SW480 (cell line): ENCODE results near the gene SEMA3A.
"Not testable (repeated sequence)": the region's sequence is repeated elsewhere in the genome, so short reads cannot be mapped to it uniquely, and the experiment has no call there.

Source experiments
- DNase-seq: peaks from one replicate; pipeline ENCODE4 v3.0.0-alpha.2; 2016; ENCODE audit warnings: low spot score

SEMA3A gene

GRCh38 chr7:84154991-84155781 is 39.4 kb downstream of the SEMA3A start:
- no peak for DNase-seq

GRCh38 chr7:84152995-84153394 is 41.6 kb downstream of the SEMA3A start:
- no peak for DNase-seq

DNA sequence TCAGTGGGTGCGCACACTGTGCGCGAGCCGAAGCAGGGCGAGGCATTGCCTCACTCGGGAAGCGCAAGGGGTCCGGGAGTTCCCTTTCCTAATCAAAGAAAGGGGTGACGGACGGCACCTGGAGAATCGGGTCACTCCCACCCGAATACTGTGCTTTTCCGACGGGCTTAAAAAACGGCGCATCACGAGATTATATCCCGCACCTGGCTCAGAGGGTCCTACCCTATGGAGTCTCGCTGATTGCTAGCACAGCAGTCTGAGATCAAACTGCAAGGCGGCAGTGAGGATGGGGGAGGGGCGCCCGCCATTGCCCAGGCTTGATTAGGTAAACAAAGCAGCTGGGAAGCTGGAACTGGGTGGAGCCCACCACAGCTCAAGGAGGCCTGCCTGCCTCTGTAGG is 44.2 kb downstream of the SEMA3A start:
- not testable (repeated sequence) for DNase-seq

DNA sequence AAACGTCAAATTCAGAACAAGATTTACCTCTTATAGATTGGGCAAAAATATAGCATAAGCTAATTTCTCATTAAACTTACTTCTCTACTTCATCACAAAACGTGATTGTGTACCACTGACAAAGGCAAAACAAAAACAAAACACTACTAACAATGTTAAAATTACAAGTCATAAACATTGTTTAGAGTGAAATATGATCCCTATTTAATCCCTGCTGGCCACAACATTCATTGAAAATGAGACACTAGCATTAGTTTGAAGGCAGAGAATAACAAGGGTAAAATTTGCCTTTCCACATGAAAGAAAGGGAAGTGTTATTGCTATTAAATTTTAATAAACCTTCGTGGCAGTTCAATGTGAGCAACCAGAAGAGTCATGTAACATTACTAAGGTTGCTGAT is 45.0 kb downstream of the SEMA3A start:
- peak; percentile 75 for DNase-seq

DNA sequence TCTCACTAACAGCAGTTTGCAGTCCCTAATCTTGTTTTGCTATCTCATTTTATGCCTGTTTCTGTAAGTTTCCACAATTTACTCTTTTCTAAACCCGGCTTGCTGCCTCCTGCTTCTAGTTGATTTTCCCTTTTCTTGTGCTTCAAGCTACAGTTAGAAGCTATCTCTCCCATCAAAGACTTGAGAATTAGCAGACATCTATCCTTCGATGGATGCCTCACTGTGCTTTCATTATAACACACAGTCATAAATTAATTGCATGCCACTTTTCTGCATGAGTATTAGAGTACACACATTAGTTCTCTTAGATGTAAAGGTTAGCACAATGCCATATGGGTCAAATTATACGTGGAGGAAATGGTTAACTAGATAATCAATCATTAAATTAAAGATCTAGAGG is 48.7 kb downstream of the SEMA3A start:
- DNase-seq, result no peak

DNA sequence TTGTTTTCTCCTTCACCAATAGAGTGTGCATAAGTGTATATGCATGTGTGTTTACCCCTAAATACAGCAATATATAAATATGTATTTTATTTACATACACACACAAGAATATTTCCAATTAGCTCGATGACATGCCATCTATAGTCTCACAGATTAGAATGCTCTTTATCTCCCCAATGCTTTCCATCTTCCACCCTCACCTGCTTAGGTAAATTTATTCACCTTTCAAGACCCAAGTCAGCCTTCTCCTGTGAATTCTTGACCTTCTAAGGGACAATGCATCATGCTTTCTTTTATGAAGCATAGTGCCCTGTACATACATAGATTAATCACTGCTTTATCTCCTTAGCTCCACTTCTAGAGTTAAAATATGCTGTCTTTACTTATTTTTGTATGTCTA is 49.7 kb downstream of the SEMA3A start:
- DNase-seq, result no peak

DNA sequence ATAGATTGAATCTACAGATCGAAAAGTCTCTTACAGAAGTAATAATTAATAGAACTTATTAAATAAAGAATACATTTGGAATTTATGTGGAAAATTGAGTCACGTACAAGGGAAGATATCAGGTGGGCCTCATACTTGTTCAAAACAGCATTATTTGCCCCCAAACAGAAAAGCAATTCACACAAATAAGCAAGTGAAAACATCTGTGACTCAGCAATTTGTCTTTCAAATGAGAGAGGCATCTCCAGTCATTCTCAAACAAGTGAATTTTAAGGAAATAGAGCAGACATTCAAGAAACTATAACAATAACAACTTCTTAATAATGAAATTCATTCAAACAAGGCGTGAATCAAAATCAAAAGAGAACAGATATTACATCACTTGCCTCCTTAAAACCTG is 50.1 kb downstream of the SEMA3A start:
- DNase-seq, result no peak

GRCh38 chr7:84142726-84143125 is 51.9 kb downstream of the SEMA3A start:
- DNase-seq, result no peak

DNA sequence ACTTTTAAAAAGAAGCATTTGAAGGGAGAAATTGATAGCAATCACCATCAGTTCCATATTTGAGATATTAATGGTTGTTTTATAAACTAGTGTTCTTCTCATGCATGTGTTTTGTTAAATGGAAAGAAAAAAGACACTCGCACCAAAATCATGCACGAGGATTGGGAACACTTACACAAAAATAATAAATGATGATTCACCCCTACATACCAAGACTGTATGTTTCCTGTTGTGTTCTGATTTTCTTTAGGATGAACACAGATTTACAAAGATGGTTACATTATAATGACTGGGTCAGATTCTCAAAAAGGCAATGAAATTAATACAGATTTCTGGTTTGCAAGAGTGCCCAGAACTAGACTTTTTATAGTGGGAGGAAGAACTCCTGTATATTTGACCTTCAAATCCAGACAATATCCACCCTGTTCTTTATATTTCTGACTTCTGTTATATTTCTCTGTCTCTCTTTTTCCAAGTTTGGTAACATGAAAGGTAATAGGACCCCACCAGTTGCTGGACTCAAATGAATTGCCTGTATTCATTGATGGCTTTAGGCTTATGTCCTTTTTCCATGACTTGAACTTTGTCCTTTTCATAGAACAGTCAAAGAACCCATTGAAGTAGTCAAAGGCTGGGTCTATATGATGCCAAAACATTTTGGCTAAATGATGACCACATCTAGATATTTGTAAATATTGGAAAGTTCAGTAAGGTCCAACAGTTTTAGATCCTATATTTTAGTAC is 54.4 kb downstream of the SEMA3A start:
- no peak for DNase-seq

DNA sequence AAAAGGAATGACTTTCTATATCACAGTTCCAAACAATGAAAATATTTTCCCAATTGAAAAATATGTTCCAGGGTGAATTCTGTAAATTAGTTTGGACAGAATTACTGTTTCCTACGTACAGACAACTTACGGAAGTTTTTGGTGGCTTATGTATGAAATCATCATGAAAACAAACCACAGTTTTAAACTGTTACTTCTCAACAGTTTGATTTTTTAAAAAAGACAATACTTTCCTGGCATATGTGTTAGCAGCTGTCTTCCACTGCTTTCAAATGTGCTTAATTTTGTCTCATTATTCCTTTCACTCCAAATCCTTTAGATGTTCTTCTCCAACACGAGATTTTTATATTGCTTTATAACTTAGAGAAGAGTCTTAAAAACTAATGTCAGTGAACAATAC is 56.2 kb downstream of the SEMA3A start:
- no peak for DNase-seq

DNA sequence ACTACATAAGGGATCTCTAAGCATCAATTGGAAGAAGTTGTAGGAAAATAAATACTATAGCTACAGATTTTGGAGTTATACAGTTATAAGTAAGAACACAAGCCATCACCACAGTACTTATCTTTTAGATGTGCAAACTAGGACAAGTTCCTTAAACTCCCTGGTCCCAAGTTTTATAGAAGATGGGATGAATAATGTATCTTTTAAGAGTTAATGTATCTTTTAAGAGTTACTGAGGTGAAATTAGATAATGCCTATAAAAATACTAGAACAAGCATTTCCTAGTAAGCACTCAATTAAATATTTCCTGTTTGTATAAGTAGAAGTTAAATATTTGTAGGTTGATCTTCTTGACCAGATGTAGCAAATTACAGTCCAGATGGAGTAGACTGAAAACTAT is 56.8 kb downstream of the SEMA3A start:
- DNase-seq, result no peak

- no peak for DNase-seq
Observed at GRCh38 chr7:84136809-84137208, 57.8 kb downstream of the SEMA3A start.

GRCh38 chr7:84136336-84136735 is 58.3 kb downstream of the SEMA3A start:
- no peak for DNase-seq

DNA sequence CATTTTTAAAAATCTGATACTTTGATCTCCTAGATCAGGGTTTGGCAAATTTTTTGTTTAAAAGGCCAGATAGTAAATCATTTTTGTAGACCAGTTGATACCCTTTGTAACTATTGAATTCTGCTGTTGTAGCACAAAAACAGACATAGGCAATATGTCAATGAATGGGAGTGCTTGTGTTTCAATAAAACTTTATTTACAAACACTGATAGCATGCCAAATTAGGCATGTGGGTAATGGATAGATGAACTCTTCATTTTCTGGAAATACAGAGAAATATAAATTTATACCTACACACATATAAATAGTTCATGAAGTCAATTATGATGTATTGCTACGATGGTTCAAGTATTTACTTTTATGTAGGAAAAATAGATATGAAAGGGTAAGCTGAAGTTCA is 60.4 kb downstream of the SEMA3A start:
- DNase-seq, result no peak

GRCh38 chr7:84125654-84126053 is 68.9 kb downstream of the SEMA3A start:
- no peak for DNase-seq

GRCh38 chr7:84123965-84124547 is 70.5 kb downstream of the SEMA3A start:
- peak; percentile 69 for DNase-seq

DNA sequence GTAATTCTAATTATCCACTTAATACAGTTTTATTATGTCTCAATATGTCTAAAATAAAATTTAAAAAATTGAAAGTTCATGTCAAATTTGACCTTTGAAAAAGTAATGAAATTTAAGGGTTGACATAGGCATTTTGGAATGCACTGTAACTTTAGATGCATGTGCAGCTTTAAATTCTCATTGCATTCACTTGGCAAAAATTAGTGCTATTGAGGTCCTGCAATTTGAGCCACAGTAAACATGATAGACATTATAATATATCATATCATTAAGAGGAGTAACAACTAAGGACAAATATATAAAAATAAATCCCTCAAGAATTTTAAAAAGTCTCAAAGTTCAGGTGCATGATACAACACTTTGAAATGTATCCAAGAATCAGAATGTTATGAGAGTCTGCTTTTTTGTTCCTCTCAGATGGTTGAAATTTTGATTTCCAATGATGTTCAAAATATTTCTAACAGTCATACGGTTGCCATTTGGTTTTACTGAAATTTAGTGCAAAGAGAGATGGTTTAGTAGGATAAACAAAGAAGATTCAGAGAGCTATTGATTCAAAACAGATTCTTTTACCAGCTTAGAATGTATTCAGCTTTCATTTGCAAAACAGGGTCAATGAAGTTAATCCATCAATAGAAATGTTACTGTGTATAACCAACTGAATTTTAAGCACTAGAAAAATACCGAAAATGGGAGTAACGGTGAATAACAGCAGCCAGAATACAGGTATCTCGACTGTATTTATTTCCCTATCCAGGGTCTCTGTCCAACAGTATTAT is 71.8 kb downstream of the SEMA3A start:
- no peak for DNase-seq

DNA sequence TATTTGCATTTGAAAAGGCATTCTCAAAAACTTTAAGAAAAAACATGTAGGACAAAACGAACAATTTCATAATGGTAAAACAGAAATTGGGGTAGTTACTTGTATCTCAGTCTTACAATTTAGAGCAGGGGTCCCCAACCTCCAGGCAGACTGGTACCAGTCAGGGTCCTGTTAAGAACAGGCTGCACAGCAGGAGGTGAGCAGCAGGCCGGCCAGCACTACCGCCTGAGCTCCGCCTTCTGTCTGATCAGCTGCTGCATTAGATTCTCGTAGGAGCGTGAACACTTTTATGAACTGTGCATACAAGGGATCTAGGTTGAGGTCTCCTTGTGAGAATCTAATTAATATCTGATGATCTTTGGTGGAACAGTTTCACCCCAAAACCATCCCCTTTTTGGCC is 77.3 kb downstream of the SEMA3A start:
- no peak for DNase-seq

DNA sequence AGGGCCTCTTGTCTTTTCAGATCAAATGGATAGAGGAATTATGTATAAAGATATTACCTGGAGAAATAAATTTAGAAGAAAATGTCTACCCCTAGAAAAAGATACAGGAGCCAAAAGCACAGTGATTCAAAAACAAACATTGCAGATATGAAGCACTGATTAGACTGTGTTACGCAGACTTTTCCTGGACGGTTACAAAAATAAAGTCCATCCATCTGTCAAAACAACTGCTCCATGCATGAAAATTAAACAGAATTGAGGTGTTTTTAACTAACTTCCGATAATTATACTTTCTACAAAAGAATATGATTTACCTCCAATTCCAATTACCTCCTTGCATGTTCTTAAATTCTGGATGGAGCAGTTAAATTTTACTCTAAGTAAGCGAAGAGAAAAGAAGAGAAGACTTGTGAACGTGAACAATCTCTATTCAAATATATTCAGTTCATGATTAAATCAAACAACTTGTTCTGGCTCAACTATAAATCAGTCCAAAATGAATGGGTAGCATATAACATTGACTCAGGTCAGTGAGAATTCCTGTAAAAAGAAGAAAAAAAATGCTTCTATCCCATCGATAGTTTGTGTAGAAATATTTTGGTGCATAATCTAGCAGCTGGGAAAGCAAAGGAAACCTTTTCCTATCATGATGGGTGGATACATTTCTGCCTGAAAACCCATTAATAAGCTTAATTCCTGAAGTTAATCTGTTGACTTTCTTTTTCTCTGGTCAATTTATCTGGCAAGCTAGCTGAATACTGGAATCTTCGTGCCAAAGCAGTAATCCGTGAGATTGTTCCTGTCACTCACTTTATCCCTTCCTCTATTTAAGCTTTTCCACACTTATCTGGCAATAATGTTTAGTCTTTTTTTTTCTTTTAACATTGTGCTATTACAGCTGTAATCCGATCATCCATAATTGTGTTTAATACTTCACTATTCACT is 80.4 kb downstream of the SEMA3A start:
- no peak for DNase-seq

GRCh38 chr7:84113286-84113685 is 81.3 kb downstream of the SEMA3A start:
- no peak for DNase-seq

DNA sequence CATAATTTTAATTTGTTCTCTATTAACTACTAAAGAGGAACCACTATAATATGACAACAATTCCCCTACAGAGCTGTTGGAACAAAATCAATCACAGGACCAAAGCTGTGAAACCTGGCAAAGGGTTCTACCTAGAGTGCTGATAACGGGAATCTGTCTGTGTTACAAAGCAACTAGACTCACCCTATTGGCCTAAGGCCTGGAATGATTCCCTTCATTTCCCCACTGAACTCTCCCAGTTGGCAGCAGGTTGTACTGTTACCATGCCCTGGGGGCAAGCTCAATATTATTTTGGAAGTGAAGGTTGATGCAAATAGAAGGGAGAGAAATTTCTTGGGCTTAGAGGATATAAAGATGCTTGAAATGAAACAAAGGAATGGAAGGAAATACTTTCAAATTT is 81.8 kb downstream of the SEMA3A start:
- DNase-seq, result no peak
